Astrocyte of the cerebellum (primary cell): Measurements from ENCODE around the gene STOX1.
A peak's percentile ranks its signal among the peaks of the same experiment; 100 is the strongest.

Source experiments
- DNase-seq: peaks from one replicate; pipeline ENCODE4 v3.0.0-alpha.2; 2011; ENCODE audit warnings: low read depth
- H3K4me3 ChIP-seq: 2 replicates; pipeline ENCODE4 v1.5.1; 2011; ENCODE audit warnings: mild to moderate bottlenecking, low read depth, low read length, moderate library complexity
- in situ Hi-C: cut with HindIII; loops from 2 replicates; pipeline ENCODE4 v1.10.0; 2017; ENCODE audit warnings: low sequenced_read_pairs
- TF ChIP-seq, protein P1 (sequence below): IDR thresholded peaks from 2 replicates; pipeline ENCODE4 v1.5.1; 2012; ENCODE audit warnings: low read length, low read depth, moderate library complexity, mild to moderate bottlenecking; ENCODE audit errors: missing control alignments

Gene STOX1

GRCh38 chr10:68870545-68871104 is 43.3 kb downstream of the STOX1 start:
- in situ Hi-C loops: no loop called here
- TF ChIP-seq, protein P1, sequence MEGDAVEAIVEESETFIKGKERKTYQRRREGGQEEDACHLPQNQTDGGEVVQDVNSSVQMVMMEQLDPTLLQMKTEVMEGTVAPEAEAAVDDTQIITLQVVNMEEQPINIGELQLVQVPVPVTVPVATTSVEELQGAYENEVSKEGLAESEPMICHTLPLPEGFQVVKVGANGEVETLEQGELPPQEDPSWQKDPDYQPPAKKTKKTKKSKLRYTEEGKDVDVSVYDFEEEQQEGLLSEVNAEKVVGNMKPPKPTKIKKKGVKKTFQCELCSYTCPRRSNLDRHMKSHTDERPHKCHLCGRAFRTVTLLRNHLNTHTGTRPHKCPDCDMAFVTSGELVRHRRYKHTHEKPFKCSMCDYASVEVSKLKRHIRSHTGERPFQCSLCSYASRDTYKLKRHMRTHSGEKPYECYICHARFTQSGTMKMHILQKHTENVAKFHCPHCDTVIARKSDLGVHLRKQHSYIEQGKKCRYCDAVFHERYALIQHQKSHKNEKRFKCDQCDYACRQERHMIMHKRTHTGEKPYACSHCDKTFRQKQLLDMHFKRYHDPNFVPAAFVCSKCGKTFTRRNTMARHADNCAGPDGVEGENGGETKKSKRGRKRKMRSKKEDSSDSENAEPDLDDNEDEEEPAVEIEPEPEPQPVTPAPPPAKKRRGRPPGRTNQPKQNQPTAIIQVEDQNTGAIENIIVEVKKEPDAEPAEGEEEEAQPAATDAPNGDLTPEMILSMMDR: no peak

DNA sequence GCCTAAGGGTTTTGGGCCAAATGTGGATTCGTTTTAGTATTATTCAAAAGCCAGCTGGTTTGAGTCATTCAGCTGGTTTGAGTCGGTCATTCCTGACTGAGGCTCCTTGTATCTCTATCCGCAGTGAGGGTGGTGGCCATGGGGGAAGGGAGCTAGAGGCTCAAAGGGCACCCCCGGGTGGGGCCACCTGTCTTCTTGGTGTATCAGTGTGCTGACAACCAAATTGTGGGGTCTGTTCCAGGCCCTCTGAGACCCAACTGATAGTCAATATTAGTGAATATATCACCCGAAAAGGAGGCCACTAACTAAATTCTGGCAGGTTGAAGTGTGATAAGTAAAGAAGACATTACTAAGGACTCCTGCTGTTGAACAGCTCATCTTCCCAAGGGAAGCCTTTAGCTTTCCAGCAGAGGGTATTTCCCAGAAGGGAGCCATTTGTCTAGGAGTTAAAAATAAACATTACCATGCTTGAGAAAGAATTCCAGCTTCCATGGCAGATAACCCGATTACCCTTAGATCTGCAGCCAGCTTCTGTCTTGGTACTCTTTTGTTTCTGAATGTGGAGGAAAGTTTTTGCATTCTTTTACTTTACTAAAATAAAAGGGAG is 43.9 kb downstream of the STOX1 start:
- TF ChIP-seq, protein P1: no peak
- peak; percentile 9 for DNase-seq

More at GRCh38 chr10:68870545-68871104, 43.3 kb downstream of the STOX1 start:
- H3K4me3 ChIP-seq: no peak overlapping the region
- no peak for DNase-seq

GRCh38 chr10:68871731-68872342 is 44.5 kb downstream of the STOX1 start:
- peak; percentile 99 for DNase-seq
- no peak overlapping the region for H3K4me3 ChIP-seq

More for the DNA sequence above, 43.9 kb downstream of the STOX1 start:
- no peak overlapping the region for H3K4me3 ChIP-seq
- in situ Hi-C loops: no loop called here

DNA sequence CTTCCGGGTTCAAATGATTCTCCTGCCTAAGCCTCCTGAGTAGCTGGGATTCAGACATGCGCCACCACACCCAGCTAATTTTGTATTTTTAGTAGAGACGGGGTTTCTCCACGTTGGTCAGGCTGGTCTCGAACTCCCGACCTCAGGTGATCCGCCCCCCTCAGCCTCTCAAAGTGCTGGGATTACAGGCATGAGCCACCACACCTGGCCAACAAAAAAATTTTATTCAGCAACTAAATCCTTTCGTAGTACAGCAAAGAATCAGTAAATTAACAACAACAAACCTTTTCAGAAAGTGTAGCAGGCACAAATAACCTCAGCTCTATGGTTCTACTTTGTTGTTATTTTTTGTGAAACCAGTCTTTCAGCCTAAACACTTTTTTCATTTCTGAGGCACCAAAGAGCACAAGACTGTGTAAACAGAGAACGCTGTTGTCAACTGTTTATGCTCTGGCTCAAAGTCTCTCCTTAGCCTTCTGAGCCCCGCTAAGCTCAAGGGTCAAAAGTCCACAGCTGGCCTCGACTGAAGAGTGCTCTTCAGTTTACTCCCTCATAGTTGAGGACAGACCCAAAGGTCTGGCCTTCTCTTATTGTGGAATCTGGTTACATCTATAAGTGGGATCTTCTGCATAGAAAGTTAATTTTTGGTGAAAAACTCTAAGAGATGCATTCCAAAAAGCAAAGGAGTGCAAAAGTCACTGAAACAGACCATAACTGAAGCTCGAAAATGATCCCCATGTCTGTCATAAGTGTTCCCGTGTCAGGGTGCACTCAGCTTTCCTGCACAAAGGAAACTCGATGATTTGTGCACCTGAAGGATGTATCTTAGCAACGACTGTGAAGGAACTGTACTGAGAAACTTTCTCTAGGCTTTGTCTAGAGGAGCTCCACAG is 49.2 kb downstream of the STOX1 start:
- TF ChIP-seq, protein P1: no peak
- no peak for DNase-seq
- no peak overlapping the region for H3K4me3 ChIP-seq
- in situ Hi-C loops: no loop called here

More at GRCh38 chr10:68871731-68872342, 44.5 kb downstream of the STOX1 start:
- in situ Hi-C loops: no loop called here
- TF ChIP-seq, protein P1: no peak

DNA sequence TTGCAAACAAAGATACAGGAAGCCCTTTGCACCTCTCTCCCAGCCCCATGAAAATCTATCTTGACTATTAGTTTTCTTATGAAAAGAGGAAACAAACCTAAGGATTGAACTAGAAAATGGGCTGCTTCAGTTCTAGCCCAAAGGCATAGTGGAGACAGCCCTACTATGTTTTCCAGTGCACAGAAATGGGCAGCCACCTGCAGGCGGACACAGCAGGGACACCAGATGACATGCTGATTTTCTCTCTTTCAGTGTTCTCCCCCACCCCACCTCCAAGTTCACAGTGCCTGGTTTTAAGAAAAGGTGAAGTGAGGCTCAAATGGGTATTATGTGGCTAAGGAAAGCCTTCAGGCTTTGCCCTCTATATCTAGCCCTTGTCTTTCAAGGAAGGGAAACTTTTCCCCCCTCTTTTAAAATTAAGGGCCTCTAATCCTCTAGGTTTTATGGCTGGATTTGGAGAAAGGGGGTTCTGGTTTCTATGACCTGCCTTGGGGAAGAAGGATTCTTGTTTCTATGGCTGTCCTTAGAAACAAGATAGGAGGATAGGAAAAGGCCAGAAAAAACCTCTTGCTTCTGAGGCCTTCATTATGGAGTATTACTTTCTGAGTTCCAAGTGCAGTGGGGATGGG is 50.3 kb downstream of the STOX1 start:
- H3K4me3 ChIP-seq: no peak overlapping the region
- TF ChIP-seq, protein P1: no peak
- no peak for DNase-seq
- in situ Hi-C loops: no loop called here

DNA sequence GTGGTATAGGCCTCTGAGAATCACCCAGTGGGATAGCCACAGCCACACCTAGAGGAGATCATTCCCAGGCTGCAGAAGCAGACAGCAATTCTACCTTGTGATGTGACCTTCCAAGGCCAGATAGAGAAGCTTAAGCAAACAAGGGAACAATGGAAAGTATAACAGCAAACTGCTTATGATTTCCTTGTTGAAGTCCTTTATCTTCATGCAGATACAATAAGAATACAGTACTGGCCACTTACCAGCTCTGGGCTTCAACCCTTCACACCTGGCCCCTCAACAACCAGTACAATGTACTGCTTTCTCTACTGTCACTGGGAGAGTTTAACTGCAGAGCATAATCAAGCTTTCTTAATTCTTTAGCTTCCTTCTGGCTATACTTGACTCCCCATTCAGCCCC is 51.2 kb downstream of the STOX1 start:
- in situ Hi-C loops: no loop called here
- H3K4me3 ChIP-seq: no peak overlapping the region
- no peak for DNase-seq
- TF ChIP-seq, protein P1: no peak
